ENCODE results near the gene PIP.

GRCh38 chr7:143177374-143178119 lies 45.7 kb downstream of the PIP start:
- TF ChIP-seq POLR2AphosphoS5 (IDR thresholded peaks at IDR 0.05): no peak
- no peak for TF ChIP-seq POLR2A (IDR thresholded peaks at IDR 0.05)
- TF ChIP-seq, protein P1, sequence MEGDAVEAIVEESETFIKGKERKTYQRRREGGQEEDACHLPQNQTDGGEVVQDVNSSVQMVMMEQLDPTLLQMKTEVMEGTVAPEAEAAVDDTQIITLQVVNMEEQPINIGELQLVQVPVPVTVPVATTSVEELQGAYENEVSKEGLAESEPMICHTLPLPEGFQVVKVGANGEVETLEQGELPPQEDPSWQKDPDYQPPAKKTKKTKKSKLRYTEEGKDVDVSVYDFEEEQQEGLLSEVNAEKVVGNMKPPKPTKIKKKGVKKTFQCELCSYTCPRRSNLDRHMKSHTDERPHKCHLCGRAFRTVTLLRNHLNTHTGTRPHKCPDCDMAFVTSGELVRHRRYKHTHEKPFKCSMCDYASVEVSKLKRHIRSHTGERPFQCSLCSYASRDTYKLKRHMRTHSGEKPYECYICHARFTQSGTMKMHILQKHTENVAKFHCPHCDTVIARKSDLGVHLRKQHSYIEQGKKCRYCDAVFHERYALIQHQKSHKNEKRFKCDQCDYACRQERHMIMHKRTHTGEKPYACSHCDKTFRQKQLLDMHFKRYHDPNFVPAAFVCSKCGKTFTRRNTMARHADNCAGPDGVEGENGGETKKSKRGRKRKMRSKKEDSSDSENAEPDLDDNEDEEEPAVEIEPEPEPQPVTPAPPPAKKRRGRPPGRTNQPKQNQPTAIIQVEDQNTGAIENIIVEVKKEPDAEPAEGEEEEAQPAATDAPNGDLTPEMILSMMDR (IDR thresholded peaks at IDR 0.05): no peak
